CD1c-positive myeloid dendritic cell (primary cell): ENCODE measurements around the gene ASPRV1.
"Not testable (repeated sequence)": the region's sequence is repeated elsewhere in the genome, so short reads cannot be mapped to it uniquely, and the experiment has no call there.

Experiments
- DNase-seq: peaks from one replicate; pipeline ENCODE4 v3.0.0-alpha.2; 2016; ENCODE audit errors: extremely low spot score

ASPRV1 gene

DNA sequence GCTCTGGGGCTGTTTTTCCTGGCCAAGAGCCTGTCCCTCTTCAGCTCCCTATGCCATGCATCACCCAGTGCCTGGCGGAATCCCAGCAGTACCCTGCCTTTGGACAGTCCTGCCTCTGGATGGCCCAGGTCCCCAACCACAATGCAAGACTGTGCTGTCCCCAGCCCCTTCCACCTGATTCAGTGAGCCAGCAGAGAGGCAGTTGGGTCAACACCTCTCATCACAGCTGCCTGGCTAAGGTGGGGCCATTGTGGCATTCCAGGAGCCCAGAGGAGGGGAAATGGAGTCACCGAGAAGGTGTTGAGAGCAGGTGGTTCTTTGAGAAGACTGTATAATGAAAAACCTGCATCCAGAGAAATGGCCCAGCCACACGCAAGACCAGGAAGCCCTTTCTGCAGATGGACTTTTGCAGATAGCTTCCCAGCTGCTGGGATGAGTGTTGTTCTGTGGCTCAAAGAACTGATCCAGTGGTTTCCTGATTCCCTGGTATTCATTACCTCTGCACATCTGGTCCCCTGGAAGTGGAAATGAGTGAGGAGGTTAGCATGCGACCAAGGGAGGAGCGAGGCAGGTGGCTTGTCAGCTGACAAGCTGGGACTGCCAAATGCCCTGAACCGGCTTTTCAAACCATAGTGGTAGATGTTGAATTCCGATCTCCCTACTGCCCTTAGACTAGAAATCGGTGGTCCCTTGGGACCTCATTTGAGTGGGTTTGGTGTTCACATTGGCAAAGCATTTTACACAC lies 1.7 kb upstream of the ASPRV1 start:
- no peak for DNase-seq

DNA sequence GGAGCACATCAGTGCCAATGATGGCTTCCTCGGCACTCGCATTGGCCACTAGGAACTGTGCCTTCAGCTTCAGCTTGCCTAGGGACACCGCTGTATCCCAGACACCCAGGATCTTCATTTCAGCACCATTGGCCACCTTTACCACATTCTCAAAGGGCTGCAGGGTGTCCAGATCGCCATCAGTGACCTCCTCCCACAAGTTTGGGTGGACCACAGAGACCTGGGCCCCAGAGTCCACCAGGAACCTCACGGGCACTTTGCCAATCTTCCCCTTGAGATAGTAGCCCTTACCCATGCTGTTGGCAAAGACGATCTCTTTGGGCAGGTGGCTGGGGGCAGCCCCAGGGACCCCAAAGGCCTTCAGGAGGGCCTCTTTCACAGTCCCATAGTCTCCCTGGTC lies 610 bp downstream of the ASPRV1 start:
- DNase-seq = no peak

DNA sequence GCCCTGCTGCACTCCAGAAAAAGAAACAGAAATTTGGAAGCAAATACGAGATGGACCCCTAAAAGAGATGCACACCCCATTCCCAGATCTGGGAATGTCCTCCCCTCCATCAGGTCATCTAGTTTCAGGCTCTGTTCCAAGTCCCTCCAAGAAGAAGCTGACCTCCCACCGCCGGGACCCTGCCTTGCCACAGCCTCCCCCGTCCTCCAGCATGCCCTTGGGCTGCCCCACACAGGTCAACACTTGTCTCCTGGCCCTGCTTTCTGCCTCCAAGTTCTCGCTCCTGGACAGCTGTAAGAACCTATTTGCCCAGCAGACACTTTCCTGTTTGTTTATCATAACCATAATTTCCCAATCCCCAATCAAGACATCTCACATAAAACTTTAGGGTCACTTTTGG lies 2.0 kb downstream of the ASPRV1 start:
- no peak for DNase-seq

DNA sequence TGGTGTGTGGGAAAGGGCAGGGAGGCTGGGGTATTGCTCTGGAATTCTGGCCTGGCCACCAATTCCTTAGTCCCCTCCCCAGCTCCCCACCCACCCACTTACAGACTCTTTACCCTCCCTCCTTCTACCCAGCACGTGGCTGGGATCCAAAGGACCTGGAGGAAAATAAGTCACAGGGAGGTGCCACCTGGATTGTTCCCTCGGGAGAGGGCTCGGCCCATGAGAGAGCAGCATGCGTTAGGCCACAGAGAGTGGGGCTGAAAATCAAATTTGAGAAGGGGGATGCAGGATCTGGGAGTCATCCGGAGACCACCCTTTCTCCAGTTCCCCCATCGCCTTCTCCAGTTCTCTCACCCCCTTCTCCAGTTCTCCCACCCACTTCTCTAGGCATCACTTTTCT lies 3.0 kb downstream of the ASPRV1 start:
- DNase-seq = no peak

DNA sequence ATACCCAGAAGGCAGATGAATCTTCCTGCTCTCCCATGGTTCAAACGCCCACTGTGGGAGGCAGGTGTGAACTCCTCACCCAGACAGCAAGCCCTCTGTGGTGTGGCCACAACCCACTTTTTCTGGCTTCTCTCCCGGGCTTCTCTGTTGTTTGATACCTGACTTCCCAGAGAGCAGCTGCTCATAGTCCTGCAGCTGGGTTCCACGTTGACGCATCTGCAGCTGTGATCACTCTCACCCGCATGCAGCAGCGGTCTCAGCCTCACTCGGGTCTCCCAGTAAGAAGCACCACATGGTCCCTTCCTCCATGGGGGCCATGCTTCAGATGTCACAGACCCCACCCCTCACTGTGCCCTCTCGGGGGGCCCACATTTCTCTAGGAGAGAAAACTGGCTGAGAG lies 3.5 kb downstream of the ASPRV1 start:
- DNase-seq = no peak

DNA sequence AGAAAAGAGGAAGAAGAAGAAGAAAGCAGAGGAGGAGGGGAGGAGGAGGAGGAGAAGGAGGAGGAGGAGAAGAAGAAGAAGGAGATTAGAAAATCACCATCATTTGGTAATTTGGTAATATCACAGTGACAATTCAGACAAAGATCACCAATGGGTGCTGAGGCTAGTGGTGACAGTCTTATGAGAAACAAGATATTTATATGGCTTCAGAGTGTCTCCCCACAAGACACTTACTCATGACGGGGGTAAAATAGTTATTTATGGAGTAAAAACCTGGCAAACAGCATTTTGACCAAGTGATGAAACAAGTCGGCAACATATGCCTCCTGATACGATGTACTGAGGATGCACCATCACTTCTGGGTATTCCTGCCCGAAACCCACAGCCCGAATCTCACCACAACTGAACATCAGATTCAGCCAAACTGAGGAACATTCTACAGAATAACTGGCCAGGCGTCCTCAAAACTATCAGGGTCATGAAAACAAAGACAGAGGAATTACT lies 4.9 kb downstream of the ASPRV1 start:
- DNase-seq = no peak

DNA sequence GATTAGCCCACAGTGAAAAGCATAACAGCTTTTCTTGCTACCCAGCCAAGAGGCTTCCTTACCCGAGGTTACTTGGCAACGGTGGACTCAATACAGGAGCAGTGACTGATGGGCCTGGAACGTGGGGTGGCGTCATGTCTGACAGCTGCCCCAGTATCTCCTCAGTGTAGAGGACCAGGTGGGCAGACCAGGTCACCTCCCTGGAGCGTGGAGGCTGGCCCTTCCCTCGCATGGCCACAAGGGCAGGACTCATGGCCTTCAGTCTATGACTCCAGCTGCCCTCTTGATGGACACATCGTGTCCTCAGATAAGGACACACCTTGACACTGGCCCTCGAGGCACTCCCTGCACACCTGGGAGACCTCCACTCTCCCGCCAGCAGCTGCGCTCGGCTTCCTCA lies 6.4 kb downstream of the ASPRV1 start:
- DNase-seq = no peak

DNA sequence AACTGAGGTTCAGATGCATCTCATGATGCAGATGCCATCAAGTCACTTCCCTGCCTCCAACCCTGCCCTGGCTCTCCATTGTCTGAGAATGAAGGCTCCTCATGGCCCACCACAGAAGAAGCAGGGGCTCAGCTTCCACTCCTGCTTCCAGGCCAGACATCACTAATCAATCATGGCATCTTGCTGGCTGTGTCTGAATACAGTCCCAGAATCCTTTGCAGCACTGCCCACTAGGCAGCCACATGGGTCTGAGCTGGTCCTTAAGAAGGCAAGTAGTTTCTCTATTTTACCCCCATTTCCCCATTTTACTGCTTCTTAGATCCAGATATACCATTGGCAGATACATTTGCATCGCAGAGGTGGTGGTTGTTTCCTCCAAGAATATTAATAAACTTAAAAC lies 7.3 kb downstream of the ASPRV1 start:
- DNase-seq = no peak

DNA sequence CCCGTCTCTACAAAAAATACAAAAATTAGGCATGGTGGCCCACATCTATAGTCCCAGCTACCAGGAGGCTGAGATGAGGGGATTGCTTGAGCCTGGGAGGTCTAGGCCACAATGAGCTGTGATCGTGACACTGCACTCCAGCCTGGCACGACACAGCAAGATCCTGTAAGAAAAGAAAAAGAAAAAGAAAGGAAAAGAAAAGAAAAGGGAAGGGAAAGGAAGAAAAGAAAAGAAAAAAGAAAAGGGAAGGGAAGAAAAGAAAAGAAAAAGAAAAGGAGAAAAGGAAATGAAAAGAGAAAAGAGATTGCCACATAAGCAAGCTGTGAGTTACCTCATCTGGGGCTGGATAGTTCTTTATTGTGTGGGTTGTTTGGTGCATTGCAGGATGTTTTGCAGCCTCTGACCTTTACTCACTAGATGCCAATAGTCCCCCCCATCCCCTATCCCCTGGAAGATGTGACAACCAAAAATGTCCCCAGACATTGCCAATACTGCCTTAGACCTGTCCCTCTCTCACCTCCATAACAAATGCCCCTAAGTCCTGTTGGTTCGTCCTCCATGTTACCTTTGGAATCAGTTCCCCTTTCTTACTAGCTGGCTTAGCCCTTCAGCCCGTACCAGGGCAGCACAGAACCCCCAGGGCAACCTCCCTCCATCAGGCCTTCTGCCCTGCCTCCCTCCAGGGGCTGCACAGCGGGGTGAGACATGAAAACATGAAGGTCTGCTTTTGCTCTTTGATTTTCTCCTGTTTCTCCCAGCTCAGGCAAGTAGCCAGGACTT lies 8.9 kb downstream of the ASPRV1 start:
- DNase-seq = peak; percentile 26

DNA sequence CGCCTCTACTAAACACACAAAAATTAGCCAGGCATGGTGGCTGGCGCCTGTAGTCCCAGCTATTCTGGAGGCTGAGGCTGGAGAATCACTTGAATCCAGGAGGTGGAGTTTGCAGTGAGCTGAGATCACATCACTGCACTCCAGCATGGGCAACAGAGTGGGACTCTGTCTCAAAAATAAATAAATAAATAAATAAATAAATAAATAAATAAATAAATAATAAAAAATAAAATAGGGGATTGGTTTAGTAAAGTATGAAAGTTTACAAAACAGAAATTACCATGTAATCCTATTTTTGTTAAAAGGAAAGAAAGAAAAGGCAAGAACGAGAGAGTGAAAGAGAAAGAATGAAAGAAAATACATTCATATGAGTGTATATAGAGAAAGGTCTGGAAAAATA lies 10.8 kb downstream of the ASPRV1 start:
- not testable (repeated sequence) for DNase-seq

DNA sequence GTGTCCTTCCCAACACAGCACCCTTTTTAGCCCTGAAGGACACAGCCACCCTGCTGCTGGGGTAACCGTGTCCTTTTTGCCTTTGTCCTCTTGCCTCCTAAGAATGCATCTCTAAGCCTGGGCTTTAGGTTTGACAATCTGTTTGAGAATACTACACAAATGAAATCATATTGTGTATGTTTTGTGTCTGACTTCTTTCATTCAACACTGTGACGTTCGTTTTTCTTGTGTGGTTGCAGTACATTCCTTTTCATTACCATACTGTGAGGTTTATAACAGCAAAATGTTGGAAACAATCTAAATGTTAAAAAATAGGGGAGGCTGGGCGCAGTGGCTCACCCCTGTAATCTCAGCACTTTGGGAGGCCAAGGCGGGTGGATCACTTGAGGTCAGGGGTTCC lies 11.2 kb downstream of the ASPRV1 start:
- DNase-seq = no peak

DNA sequence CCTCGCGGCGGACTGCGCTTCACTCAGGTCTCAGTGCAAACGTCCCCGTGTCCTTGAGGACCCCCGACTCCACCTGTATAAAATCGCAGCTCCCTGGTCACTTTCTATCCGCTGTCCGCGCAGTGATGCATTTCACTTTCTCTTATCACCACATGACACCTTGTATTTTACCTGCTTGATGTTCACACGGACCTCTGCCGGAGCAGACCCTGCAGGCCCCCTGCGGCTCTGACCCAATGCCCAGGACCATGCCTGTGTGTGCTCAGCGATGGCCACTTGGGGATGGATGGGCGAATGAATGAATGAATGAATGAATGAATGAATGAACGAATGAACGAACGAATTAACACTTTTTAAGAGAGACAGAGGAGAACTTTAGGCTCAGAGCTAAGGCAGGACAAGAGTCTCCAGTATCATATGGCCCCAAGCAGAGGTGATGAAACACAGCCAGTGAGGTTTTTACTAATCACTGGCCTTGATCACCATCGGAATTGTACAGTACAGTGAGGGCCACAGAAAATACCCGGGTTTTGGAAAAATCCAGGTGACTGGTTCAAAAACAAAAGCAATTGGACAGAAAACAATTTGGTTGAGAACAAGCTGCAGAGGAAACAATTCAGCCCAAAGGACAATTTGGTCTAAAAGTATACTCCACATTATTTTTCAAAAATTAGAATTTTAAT lies 12.3 kb downstream of the ASPRV1 start:
- DNase-seq = no peak

DNA sequence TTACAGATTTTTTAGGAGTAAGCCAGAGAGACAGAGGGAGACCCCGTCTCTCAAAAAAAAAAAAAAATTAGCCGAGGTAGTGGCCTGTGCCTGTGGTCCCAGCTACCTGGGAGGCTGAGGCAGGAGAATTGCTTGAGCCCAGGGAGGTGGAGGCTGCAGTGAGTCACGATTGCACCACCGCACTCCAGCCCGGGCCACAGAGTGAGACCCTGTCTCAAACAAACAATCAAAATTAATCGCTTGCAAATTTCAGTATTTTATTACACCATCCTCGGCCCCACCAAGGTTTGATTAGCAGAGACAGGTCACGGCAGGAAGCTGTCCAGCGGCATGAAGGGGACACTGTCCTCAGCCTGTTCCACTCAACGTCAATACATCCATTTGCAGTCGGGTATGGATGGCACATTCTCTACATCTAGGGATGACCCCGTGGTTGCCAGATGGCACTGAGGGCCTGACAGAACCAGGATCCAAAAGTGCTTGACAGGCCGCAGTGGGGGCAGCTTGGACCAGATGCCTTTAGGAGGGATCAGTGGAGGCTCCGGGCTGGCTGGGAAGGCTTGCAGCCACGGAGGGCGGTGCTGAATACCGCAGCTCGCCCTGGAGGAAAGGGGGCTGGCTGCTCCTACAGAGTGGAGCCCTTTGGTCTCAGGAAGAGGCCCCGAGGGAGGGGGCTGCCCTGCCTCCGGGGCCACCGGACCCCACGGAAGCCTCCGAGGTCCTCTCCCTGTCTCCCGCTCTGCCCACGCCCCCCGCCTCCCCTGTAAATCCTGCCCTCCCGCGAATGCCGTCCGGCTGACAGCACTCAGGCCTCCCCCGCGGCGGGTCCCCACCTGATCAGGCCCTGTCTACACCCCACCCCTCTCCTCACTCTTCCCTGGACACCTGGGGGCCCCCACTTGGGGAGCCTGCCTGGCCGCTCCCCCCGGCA lies 13.1 kb downstream of the ASPRV1 start:
- DNase-seq = no peak

DNA sequence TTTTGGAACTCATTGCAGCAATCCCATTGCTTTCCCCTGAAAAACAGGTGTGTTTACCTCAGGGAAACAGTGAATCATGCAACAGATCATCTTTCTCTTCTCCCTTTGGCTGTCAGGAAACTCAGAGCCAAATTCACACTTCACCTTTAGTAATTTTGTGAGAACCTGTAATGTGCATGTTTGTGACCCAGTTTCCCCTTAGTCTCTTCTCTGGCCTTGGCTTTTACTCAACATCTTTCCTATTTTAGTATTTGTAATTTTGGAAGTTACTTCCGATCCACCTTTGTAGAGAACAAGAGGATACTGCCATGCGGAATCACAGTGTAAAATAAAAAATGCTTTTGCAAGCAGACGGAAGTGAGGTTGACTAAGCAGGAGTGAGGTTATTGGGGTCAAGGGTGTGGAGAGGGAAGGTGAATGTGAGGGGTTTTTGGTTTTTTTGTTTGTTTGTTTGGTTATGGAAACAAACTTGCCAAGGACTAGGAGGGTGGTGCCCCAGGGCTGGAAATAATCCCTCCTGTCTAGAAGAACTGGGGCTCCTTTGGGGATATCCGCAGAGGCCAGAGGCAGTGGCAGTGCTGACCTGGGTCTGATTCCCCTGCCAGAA lies 14.0 kb downstream of the ASPRV1 start:
- DNase-seq = peak; percentile 41

DNA sequence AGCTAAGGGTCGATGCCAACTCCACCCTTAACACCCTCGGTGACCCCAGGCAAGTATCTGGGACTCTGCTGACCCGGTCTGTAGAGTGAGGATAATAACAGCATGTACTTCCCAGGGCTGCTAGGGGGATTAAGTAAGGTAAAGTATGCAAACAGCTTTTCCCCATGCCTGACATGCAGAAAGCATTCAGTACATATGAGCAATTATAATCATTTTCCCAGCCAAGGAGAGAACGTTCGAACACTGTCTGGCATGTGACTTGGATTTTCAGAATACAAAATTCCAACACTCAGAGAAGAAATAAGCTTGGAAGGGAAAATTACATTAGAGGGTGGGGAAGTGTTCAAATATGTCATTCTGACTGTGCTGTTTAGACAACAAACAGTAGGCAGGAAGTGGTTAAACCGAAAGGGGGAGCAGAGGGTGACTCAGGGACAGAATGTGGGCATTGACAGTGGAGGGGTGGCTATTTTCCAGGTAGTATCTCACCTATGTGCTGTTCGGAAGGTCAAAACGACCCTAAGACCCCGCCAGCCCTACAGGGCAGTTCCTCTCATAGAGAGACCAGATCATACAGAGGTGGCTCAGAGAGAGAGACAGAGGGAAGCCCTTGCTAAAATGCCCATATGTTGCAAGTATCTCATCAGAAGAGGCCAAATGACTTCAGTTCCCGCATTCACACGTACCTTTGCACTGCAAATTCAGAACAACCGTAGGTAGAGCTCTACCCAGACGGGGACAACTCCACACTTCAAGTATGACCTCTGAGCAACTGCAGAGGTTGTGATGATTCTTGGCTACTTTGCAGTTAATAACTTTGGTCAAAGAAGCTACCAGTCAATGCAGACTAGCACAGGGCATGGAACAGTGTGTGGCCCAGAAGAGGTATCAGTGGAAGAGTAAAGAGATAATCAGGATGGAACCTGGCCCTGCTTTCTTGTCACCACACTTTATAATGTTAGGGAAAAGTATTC lies 14.8 kb downstream of the ASPRV1 start:
- DNase-seq = peak; percentile 73

DNA sequence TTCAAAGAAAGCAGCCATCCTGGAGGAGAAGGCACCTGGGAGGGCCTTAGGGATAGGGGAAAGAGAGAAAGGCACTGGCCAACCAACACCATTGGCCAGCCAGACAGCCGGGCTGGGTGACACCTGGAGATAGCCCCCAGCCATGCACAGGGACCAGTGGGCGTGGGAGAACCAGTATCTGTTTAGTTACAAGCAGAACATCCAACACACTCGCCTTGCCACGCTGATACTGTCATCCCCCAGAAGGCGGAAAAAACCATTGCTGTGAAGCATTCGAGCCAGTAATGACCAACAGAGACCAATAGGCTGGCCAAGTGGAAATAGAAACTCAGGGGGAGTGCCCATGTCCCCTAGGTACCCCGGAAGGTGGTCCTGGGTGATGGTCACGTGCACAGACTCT lies 15.5 kb downstream of the ASPRV1 start:
- DNase-seq = no peak

DNA sequence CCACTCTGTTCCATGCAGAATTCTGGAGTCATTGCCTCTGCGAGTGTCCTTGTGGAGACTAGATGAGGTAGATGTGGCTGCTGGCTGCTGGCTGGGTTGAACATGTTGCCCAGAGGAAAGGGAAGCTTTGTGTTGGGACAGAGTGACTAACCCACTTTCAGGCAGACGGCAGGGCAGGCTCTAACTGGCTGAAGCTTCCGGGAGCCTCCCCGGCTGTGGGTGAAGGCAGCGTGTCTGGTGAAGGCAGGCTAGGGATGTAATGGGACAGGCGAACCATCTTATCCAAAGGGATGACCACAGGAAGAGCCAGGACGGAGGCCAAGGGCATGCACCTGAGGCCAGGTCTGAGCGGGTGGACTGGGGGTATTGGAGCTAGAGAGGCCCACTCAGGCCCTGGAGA lies 16.0 kb downstream of the ASPRV1 start:
- peak; percentile 77 for DNase-seq

DNA sequence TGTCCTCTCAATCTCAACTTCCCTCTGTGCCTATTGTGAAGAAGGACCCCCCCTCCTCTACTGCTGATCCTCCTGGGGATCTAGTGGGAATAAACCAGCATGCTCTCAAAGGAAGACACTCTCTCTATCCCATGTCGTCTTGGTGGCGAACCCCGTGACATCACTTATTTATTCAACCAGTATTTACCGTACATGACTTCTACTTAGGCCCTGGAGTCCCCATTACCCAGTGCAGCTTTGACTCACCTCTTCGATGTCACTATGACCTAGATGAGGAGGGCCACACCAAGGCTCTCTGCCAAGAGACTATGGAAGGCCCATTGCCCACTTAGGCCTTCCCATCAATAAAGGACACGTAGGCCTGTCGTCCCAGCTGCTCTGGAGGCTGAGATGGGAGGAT lies 16.7 kb downstream of the ASPRV1 start:
- DNase-seq = no peak

DNA sequence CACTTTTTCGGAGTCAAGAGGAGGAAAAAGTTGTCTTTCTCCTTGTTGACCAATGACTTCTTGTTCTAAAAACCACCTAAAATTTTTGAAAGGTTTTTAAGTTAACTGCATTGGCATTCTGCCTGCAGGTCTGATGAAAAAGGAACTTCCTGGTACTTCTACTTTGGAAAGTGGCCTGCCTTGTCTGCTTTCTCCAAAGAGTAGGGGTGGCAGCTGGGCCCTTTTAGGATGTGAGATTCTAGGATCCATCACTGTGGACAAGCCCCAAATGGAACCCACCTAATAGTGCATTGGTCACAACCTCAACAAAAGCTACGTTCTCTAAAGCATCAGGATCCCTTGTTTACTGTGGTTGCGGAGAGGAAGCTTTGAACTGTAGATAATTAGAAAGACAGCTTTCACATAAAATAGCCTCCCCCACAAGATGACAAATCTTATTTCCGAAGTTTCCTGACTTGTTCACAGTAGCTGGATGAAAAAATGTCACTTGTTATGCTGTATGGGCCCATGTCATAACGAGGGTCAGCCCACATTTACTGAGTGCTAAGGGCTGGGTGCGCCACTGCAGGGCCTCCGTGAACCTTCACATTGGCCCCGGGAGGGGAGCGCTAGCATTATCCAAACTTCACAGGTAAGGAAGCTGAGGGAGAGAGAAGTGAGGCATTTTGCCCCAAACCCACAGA lies 17.4 kb downstream of the ASPRV1 start:
- peak; percentile 53 for DNase-seq
